Adipocyte (in vitro differentiated cells): ENCODE data around the gene U2AF1L4.

ENCODE experiments used
- DNase-seq: peaks from one replicate; pipeline ENCODE4 v3.0.0-alpha.2; 2015; ENCODE audit warnings: low read depth
- H3K27me3 ChIP-seq: replicated peaks from 2 replicates; pipeline ENCODE4 v1.7.0; 2013; ENCODE audit warnings: mild to moderate bottlenecking, low read length, moderate library complexity; ENCODE audit not compliant: control insufficient read depth, insufficient read depth
- H3K36me3 ChIP-seq: 2 replicates; pipeline ENCODE4 v1.7.0; 2013; ENCODE audit warnings: low read length, mild to moderate bottlenecking, moderate library complexity; ENCODE audit not compliant: control insufficient read depth, insufficient read depth, severe bottlenecking
- H3K4me1 ChIP-seq: 2 replicates; pipeline ENCODE4 v1.7.0; 2013; ENCODE audit warnings: mild to moderate bottlenecking, low read length, moderate library complexity; ENCODE audit not compliant: control insufficient read depth, insufficient read depth
- H3K4me3 ChIP-seq: 2 replicates; pipeline ENCODE4 v1.7.0; 2013; ENCODE audit warnings: mild to moderate bottlenecking, low read length, moderate library complexity
- H3K9ac ChIP-seq: 2 replicates; pipeline ENCODE4 v1.7.0; 2013; ENCODE audit warnings: mild to moderate bottlenecking, low read length, moderate library complexity
- H3K9me3 ChIP-seq: 2 replicates; pipeline ENCODE4 v1.7.0; 2013; ENCODE audit warnings: mild to moderate bottlenecking, low read length, moderate library complexity; ENCODE audit not compliant: control insufficient read depth

The U2AF1L4 gene

DNA sequence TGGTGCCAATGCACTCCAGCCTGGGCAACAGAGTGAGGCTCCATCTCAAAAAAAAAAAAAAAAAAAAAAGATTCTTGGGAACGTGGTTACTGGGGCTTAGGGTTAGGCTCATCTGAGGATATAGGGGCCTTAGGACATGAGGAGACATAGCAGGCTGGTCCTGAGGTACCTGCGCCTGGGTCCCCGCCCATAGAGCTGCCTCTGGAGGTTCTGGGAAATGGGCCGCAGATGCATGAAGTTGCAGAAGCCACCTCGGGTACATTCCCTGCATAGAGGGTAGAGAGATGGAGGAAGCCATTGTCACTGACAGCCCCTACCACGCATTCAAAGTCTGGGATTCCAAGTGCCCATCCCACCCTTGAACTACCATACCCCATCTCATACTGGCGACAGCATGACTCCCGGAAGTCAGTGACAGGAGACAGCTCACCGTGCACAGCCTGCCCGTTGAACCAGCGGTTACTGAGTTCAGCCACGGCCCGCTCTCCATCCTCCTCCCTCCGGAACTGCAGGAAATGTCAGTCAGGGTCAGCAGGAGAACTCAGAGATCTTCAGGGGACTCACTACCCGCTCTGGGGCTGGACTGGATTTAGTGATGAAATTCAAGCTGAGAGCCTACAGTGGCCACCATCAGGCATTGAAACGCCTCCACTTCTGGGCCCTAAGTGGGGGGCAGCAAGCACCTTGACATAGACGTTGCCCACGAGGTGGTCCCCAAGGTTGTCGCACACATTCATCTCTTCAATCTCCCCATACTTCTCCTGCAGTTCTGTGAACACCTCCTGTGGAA is 1.4 kb downstream of the U2AF1L4 start:
- Histone ChIP-seq H3K9me3 (no peaks in the 10 kb centered on the region), H3K4me3 (peak overlapping the region; percentile 100), H3K36me3 (peaks cover 5% of the 10 kb centered on the region), H3K9ac (peak overlapping the region; percentile 96), H3K27me3 (no peaks in the 10 kb centered on the region), H3K4me1 (peaks cover 42% of the 10 kb centered on the region)
- DNase-seq = no peak

DNA sequence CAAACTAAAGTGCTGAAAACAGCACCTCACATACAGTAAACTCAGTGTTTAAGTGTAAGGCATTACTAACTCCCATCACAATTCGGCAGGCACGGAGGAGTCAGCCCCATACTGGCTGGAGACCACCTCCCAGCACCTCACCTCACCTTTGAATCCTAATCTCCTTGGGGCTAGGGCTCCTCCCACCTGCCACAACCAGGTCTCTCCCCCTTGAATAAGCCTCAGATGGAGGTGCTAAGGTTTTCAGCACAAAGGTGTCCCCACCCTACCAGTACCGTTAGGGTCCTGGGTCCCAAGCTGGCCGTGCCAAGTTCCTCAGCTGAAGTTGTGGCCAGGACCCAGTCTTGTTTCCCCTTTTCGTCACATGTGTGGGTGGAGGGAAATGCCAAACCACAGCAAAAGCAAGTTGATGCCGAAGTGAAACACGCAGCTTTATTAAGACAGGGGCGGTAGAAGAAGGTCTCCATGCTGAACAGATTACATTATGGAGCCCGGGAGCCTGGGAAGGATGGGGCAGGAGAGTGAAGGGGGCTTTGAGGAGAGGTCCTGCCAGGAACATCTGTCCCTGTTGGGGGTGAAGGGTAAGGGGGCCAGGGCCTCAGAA is 3.0 kb downstream of the U2AF1L4 start, which contains the start of gene IGFLR1:
Gene IGFLR1 (minus strand): TSS at position 332 of the 604 bp plus-strand sequence. CDS start 1,272 bp downstream, outside the sequence.
- Histone ChIP-seq H3K4me1 (peaks cover 38% of the 10 kb centered on the region), H3K9me3 (no peaks in the 10 kb centered on the region), H3K9ac (peak within 1 kb of the TSS; percentile 16), H3K27me3 (no peaks in the 10 kb centered on the region), H3K4me3 (no peak within 1 kb of the TSS), H3K36me3 (peaks cover 21% of the 10 kb centered on the region)
- no peak for DNase-seq

DNA sequence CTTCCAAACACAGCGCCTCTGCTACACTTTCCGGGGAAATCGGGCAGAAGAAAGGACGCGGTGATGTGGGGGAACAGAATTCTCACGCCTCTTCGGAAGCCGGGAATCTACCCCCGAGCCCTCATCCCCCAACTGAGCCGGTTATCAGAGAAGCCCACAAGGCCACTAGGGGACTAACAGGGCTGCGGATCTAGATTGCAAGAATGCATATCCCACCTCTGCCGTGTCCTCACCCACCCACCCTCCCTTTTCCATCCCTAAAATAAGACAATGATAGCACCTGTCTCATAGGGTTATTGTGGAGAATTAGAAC is 4.1 kb downstream of the U2AF1L4 start:
- Histone ChIP-seq H3K9ac (peak overlapping the region; percentile 83), H3K4me3 (peak overlapping the region; percentile 80), H3K9me3 (no peaks in the 10 kb centered on the region), H3K4me1 (peaks cover 32% of the 10 kb centered on the region), H3K36me3 (peaks cover 30% of the 10 kb centered on the region), H3K27me3 (no peaks in the 10 kb centered on the region)
- no peak for DNase-seq

DNA sequence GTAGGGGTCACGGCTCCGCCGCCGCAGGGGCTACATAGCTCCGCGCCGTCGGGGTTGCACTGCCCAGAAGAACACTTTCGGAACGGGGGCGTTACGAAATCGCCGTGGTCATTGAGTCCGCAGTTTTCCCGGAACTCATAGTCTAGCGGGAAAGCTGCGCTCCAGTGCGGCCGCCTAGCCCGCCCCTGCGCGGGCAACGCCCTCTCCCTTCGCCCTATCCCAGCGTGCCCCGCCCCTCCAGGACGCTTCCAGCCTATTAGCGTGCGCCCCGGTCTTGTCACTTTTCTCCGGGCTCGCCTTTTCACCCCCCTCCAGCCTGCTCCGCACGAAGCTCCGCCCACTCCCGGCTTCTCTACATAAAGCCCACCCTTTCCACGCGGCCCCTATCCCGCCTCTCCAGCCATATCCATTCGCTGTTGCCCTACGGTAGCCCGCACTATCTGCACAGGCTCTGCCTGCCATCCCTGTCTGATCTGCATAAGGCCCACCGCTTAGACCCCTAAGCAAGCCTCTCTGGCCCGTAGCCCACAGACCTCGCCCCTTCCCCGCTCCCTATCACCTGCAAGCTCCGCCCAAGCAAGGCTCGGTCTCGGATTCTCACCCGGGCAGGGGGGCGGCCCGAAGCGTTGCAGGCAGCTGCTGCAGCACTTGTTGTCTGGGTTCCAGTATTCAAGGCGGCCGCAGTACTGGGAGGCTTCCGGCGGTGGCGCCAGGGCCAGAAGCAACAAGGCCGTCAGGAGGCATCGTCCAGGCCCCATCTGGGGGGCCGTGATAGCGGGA is 4.6 kb downstream of the U2AF1L4 start:
- Histone ChIP-seq H3K9me3 (no peaks in the 10 kb centered on the region), H3K36me3 (peaks cover 32% of the 10 kb centered on the region), H3K4me1 (peaks cover 28% of the 10 kb centered on the region), H3K4me3 (peak overlapping the region; percentile 80), H3K27me3 (no peaks in the 10 kb centered on the region), H3K9ac (peak overlapping the region; percentile 83)
- DNase-seq = peak; percentile 99

DNA sequence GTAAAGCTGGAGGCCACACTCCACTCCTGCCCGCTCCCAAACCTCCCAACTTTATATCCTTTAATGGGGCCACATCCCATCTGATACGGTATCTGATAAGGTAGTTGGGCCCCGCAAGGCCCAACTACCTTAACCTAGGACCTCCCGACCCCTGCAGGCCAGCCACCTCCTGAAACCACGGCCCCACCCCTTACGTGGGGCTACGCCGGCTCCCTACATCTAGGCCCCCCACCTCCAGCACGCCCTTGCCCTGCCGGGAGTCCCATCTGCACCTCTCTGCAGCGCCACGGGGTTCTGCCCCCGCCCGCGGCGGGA is 5.2 kb downstream of the U2AF1L4 start:
- Histone ChIP-seq H3K4me1 (peaks cover 28% of the 10 kb centered on the region), H3K36me3 (peaks cover 38% of the 10 kb centered on the region), H3K27me3 (no peaks in the 10 kb centered on the region), H3K4me3 (peak overlapping the region; percentile 80), H3K9ac (peak overlapping the region; percentile 81), H3K9me3 (no peaks in the 10 kb centered on the region)
- no peak for DNase-seq

DNA sequence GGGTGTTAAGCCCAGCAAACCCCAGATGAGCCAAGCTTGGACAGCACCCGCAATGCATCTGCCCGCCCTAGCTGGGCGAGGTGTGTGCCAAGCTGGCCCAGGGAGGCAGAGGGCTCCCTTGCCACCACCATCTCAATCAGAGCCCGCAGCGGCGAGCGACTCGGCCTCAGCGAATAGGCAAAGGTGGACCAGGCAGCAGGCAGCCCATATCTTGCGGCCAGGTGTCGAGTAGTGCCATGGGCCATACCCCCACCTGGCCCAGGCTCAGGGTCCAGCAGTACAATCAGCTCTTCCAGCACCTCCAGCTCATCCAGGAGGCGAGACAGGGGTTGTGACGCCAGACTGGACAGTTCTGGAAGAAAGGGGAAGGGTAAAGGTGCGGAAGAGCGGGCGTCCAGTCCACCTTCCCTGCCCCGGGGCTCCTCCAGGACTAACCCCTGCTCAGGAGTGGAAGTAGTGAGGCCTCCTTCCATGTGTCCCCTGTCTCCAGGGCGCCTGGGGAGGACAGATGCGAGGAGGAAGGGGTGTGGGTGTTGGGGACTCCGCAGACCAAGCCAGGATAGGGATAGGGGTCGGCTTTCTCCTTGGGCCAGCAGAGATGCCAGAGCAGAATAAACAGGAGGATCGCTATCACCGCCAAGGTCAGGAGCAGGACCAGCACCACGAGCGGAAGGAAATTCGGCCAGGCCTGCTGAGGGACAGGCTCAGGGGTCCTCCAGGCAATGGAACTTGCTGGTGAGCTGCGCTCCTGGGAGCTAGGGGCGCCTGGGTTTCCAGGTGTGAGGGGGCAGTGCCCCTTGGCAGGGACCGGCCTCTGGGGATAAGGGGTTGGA is 5.7 kb downstream of the U2AF1L4 start:
- H3K4me1 ChIP-seq = peaks cover 26% of the 10 kb centered on the region
- no peaks in the 10 kb centered on the region for H3K9me3 ChIP-seq
- peaks cover 43% of the 10 kb centered on the region for H3K36me3 ChIP-seq
- H3K9ac ChIP-seq = peak overlapping the region; percentile 81
- no peak for DNase-seq
- no peaks in the 10 kb centered on the region for H3K27me3 ChIP-seq
- H3K4me3 ChIP-seq = peak overlapping the region; percentile 80

DNA sequence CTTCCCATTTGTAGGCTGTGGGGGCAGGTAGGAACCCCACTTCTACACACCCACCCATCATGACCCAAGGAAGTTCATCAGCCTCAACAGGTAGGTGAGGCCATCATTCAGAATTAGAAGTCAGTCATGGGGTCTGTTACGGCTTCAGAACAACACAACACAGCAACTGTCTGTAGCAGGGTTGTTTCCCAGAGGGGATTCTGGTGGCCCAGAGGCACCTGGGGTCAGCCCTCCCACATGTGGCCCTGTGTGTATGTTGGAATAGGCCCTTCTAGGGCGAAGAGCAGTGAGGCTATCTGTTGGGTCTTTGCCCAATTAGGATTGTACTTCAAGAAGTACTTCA is 6.4 kb downstream of the U2AF1L4 start:
- H3K9ac ChIP-seq = no peak overlapping the region
- no peak overlapping the region for H3K4me3 ChIP-seq
- DNase-seq = no peak
- peaks cover 24% of the 10 kb centered on the region for H3K4me1 ChIP-seq
- no peaks in the 10 kb centered on the region for H3K27me3 ChIP-seq
- H3K9me3 ChIP-seq = no peaks in the 10 kb centered on the region
- peaks cover 49% of the 10 kb centered on the region for H3K36me3 ChIP-seq

DNA sequence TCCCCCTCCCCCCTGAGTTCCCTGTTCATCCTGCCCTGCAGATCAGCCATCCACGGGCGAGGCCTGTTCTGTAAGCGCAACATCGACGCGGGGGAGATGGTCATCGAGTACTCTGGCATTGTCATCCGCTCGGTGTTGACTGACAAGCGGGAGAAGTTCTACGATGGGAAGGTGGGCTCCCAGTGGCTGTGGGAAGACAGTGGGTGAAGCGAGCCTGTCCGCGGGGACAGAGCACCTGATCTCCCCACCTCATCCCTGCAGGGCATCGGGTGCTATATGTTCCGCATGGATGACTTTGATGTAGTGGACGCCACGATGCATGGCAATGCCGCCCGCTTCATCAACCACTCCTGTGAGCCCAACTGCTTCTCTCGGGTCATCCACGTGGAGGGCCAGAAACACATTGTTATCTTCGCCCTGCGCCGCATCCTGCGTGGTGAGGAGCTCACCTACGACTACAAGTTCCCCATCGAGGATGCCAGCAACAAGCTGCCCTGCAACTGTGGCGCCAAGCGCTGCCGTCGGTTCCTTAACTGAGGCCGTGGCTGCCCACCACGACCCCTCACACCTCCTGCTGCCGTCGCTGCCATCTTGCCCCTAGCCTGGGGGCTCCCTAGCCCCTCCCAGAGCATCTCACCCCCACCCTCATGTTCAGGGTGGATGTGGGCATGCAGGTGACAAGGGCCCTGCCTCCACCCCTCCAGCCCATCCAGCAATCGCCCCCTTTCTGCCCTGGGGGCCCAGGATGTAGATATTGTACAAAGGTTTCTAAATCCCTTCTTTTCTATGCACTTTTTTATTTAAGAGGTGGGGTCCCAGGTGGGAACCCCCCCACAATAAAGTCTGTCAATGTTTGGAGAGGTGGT is 7.0 kb downstream of the U2AF1L4 start:
- Histone ChIP-seq H3K27me3 (no peaks in the 10 kb centered on the region), H3K9me3 (no peaks in the 10 kb centered on the region), H3K4me3 (no peak overlapping the region), H3K9ac (no peak overlapping the region), H3K36me3 (peaks cover 52% of the 10 kb centered on the region), H3K4me1 (peaks cover 29% of the 10 kb centered on the region)
- DNase-seq = no peak

DNA sequence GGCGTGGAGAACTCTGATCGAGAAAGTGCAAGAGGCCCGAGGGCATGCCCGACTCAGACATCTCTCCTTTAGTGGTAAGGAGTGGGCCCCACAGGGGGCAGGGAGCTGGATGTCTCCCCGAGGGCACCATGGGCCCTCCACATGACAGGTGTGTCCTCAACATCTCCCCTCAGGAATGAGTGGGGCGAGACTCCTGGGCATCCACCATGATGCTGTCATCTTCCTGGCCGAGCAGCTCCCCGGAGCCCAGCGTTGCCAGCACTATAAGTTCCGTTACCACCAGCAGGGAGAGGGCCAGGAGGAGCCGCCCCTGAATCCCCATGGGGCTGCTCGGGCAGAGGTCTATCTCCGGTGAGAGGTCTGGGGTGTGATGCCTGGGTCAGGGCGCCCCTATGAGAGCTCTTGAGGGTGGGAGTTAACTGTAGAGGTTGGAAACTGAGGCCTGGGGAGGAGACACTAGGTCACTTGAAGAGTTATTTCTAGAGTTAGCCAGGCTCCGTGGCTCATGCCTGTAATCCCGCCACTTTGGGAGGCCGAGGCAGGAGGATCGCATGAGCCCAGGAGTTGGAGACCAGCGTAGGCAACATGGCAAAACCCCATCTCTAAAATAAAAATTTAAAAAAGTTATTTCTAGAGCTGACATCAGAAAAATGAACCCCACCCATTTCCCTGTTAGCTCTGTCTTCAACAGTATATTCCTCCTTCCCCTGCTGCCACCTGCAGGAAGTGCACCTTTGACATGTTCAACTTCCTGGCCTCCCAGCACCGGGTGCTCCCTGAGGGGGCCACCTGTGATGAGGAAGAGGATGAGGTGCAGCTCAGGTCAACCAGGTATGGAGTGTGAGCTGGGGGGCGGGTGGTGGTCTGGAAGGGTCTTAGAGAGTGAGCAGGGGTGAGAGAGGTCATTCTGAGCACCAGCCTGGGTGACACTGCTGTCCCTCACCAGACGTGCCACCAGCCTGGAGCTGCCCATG is 8.0 kb downstream of the U2AF1L4 start:
- Histone ChIP-seq H3K9ac (no peak overlapping the region), H3K36me3 (peaks cover 50% of the 10 kb centered on the region)
- DNase-seq = no peak

More for the DNA sequence above, 8.0 kb downstream of the U2AF1L4 start:
- Histone ChIP-seq H3K27me3 (no peaks in the 10 kb centered on the region), H3K4me3 (no peak overlapping the region), H3K4me1 (peaks cover 29% of the 10 kb centered on the region), H3K9me3 (no peaks in the 10 kb centered on the region)
